Measurements from ENCODE around the gene RFNG. TPM values are rescaled to one million over a fixed set of nuclear protein-coding genes. Genes with fewer than 3 reads are reported as not detected.

The RFNG gene
- total RNA-seq, 2 experiments from 2014 or later = 28.7 to 28.8 TPM

- DNase-seq (no peak), ATAC-seq (ENCODE audit: low read depth) (no peak)
- H3K27me3 Mint-ChIP-seq = no peaks in the 10 kb centered on the region
- POLR2A ChIA-PET = interaction anchor here (0.7 to 5.7 kb wide), 13 partner anchors 8 to 215 kb away, joined by 3 to 39 read pairs (median 4); partner anchors contain the start of genes ANAPC11, ASPSCR1, DCXR and FASN
- H3K36me3 Mint-ChIP-seq = no peaks in the 10 kb centered on the region
- H3K9me3 Mint-ChIP-seq = no peaks in the 10 kb centered on the region
- H3K27ac Mint-ChIP-seq = peak overlapping the region; percentile 60
- H3K4me3 Mint-ChIP-seq = peak overlapping the region; percentile 86
- H3K4me1 Mint-ChIP-seq = peaks cover 19% of the 10 kb centered on the region
Measured at GRCh38 chr17:82023447-82024241, 28.0 kb downstream of the RFNG start.

- Mint-ChIP-seq H3K27me3 (no peaks in the 10 kb centered on the region), H3K4me3 (peak within 1 kb of the TSS; percentile 86), H3K27ac (peak within 1 kb of the TSS; percentile 72), H3K36me3 (no peaks in the 10 kb centered on the region), H3K4me1 (peaks cover 19% of the 10 kb centered on the region), H3K9me3 (no peaks in the 10 kb centered on the region)
- POLR2A ChIA-PET = interaction anchor here (0.7 to 5.7 kb wide), 15 partner anchors 8 to 206 kb away, joined by 3 to 39 read pairs (median 4); partner anchors contain the start of genes ANAPC11, ASPSCR1, DCXR and FASN
- DNase-seq = peak; percentile 100
- peak; percentile 94 for ATAC-seq (ENCODE audit: low read depth)
Measured at GRCh38 chr17:82022981-82023446, 28.6 kb downstream of the RFNG start, which contains the start of gene LRRC45. LRRC45 (plus strand) TSS chr17:82023305; CDS start chr17:82023644, 339 bp downstream.

- Mint-ChIP-seq H3K27ac (peak within 1 kb of the TSS; percentile 72), H3K4me3 (peak within 1 kb of the TSS; percentile 86), H3K4me1 (peaks cover 19% of the 10 kb centered on the region), H3K9me3 (no peaks in the 10 kb centered on the region), H3K36me3 (no peaks in the 10 kb centered on the region), H3K27me3 (no peaks in the 10 kb centered on the region)
- DNase-seq = peak; percentile 54
- no peak for ATAC-seq (ENCODE audit: low read depth)
- POLR2A ChIA-PET = interaction anchor here (0.7 to 5.7 kb wide), 20 partner anchors 8 to 1750 kb away, joined by 3 to 39 read pairs (median 4); partner anchors contain the start of genes ANAPC11, ASPSCR1, DCXR and DUS1L
Measured at GRCh38 chr17:82022310-82022980, 29.2 kb downstream of the RFNG start, which contains the start of gene CENPX. CENPX (minus strand) TSS chr17:82022878; CDS start chr17:82022861, 17 bp downstream.

- Mint-ChIP-seq H3K9me3 (no peaks in the 10 kb centered on the region), H3K4me3 (peak overlapping the region; percentile 86), H3K27ac (peak overlapping the region; percentile 72), H3K27me3 (no peaks in the 10 kb centered on the region), H3K36me3 (no peaks in the 10 kb centered on the region), H3K4me1 (peaks cover 16% of the 10 kb centered on the region)
- DNase-seq (no peak), ATAC-seq (ENCODE audit: low read depth) (no peak)
- POLR2A ChIA-PET = interaction anchor here (0.6 to 5.7 kb wide), 17 partner anchors 9 to 1750 kb away, joined by 3 to 39 read pairs (median 3); partner anchors contain the start of genes DCXR, DUS1L and NOTUM
Measured at GRCh38 chr17:82021900-82022309, 29.7 kb downstream of the RFNG start.

- ATAC-seq (ENCODE audit: low read depth) = no peak
- Mint-ChIP-seq H3K4me3 (peak overlapping the region; percentile 86), H3K9me3 (no peaks in the 10 kb centered on the region), H3K36me3 (no peaks in the 10 kb centered on the region), H3K4me1 (peaks cover 15% of the 10 kb centered on the region), H3K27ac (peak overlapping the region; percentile 72), H3K27me3 (no peaks in the 10 kb centered on the region)
- peak; percentile 69 for DNase-seq
- POLR2A ChIA-PET = interaction anchor here (0.5 to 5.7 kb wide), 15 partner anchors 9 to 471 kb away, joined by 3 to 39 read pairs (median 4); partner anchors contain the start of genes DCXR, DUS1L and NOTUM
Measured at GRCh38 chr17:82021107-82021899, 30.3 kb downstream of the RFNG start.

- Mint-ChIP-seq H3K9me3 (no peaks in the 10 kb centered on the region), H3K4me1 (peaks cover 15% of the 10 kb centered on the region), H3K4me3 (peak overlapping the region; percentile 22), H3K36me3 (no peaks in the 10 kb centered on the region), H3K27ac (peak overlapping the region; percentile 65), H3K27me3 (no peaks in the 10 kb centered on the region)
- POLR2A ChIA-PET = interaction anchor here (0.5 to 5.7 kb wide), 9 partner anchors 9 to 78 kb away, joined by 3 to 39 read pairs (median 4); partner anchors contain the start of genes DCXR and NOTUM
- DNase-seq (no peak), ATAC-seq (ENCODE audit: low read depth) (no peak)
Measured at GRCh38 chr17:82020572-82021106, 31.0 kb downstream of the RFNG start.

GRCh38 chr17:82019690-82020571 lies 31.7 kb downstream of the RFNG start:
- POLR2A ChIA-PET = interaction anchor here (0.7 to 5.7 kb wide), 5 partner anchors 10 to 78 kb away, joined by 3 to 39 read pairs (median 3); partner anchors contain the start of genes DCXR, FASN and NOTUM
- no peak for ATAC-seq (ENCODE audit: low read depth)
- peak; percentile 82 for DNase-seq
- Mint-ChIP-seq H3K9me3 (no peaks in the 10 kb centered on the region), H3K4me1 (peaks cover 13% of the 10 kb centered on the region), H3K36me3 (no peaks in the 10 kb centered on the region), H3K4me3 (peak overlapping the region; percentile 16), H3K27me3 (no peaks in the 10 kb centered on the region), H3K27ac (no peak overlapping the region)

GRCh38 chr17:82018989-82019689 lies 32.5 kb downstream of the RFNG start:
- Mint-ChIP-seq H3K4me3 (no peak overlapping the region), H3K27me3 (no peaks in the 10 kb centered on the region), H3K36me3 (no peaks in the 10 kb centered on the region), H3K9me3 (no peaks in the 10 kb centered on the region), H3K4me1 (peaks cover 12% of the 10 kb centered on the region), H3K27ac (no peak overlapping the region)
- no peak for DNase-seq
- ATAC-seq (ENCODE audit: low read depth) = no peak
- POLR2A ChIA-PET = interaction anchor here (1.0 to 5.7 kb wide), 3 partner anchors 11 to 59 kb away, joined by 3 to 39 read pairs (median 3); partner anchors contain the start of gene NOTUM

GRCh38 chr17:82018152-82018988 lies 33.2 kb downstream of the RFNG start:
- Mint-ChIP-seq H3K4me3 (no peak overlapping the region), H3K27me3 (no peaks in the 10 kb centered on the region), H3K36me3 (no peaks in the 10 kb centered on the region), H3K4me1 (peaks cover 9% of the 10 kb centered on the region), H3K9me3 (no peaks in the 10 kb centered on the region), H3K27ac (peak overlapping the region; percentile 15)
- POLR2A ChIA-PET = interaction anchor here (5.7 kb wide), 1 partner anchor 58 kb away, joined by 39 read pairs; the partner anchor contains the start of gene NOTUM
- ATAC-seq (ENCODE audit: low read depth) (no peak), DNase-seq (no peak)

- Mint-ChIP-seq H3K27ac (no peak overlapping the region), H3K4me3 (no peak overlapping the region)
Measured at GRCh38 chr17:82017612-82018151, 33.9 kb downstream of the RFNG start.

More at GRCh38 chr17:82017612-82018151, 33.9 kb downstream of the RFNG start:
- Mint-ChIP-seq H3K4me1 (peaks cover 9% of the 10 kb centered on the region), H3K9me3 (no peaks in the 10 kb centered on the region), H3K36me3 (no peaks in the 10 kb centered on the region), H3K27me3 (no peaks in the 10 kb centered on the region)
- DNase-seq (no peak), ATAC-seq (ENCODE audit: low read depth) (no peak)
- POLR2A ChIA-PET = no interaction called here

Data from activated naive CD8-positive, alpha-beta T cell treated with anti-CD3 and anti-CD28 coated beads, Interleukin-2, amount 10 ng/mL, durations not matched to agents 7 days and 5 days (primary cell).